Keratinocyte (primary cell): ENCODE measurements around the gene FXN. TPM values are rescaled to one million over a fixed set of nuclear protein-coding genes. Genes with fewer than 3 reads are reported as not detected.

Experiments used
- DNase-seq: peaks from one replicate; pipeline ENCODE4 v3.0.0-alpha.2; 2011; ENCODE audit warnings: low read depth, missing footprints, low spot score
- FAIRE-seq: peaks from 2 replicates; lab custom pipeline; 2011; peaks lifted over from hg19 to GRCh38; lab: Jason Lieb, UNC
- H2AFZ ChIP-seq: 2 replicates; pipeline ENCODE4 v1.6.0; 2012; ENCODE audit warnings: low read length, control low read depth, inconsistent platforms; ENCODE audit not compliant: control insufficient read depth
- H3K27ac ChIP-seq: 2 replicates; pipeline ENCODE4 v1.5.1; 2011; ENCODE audit warnings: low read length; ENCODE audit not compliant: control insufficient read depth, insufficient read depth
- H3K27me3 ChIP-seq: 3 replicates; pipeline ENCODE4 v1.6.0; 2011; ENCODE audit warnings: low read length; ENCODE audit not compliant: control insufficient read depth, insufficient read depth; ENCODE audit errors: extremely low read depth
- H3K36me3 ChIP-seq, 2 experiments: 2 replicates in 1 of 2; 3 replicates in 1 of 2; pipeline ENCODE4 v1.5.1; 2011; ENCODE audit warnings: low read length in 2 of 2, mild to moderate bottlenecking in 1 of 2; ENCODE audit not compliant: control insufficient read depth in 2 of 2, insufficient read depth in 2 of 2; ENCODE audit errors: extremely low read depth in 1 of 2
- H3K4me1 ChIP-seq: 3 replicates; pipeline ENCODE4 v1.5.1; 2011; ENCODE audit warnings: low read length; ENCODE audit not compliant: control insufficient read depth, insufficient read depth; ENCODE audit errors: extremely low read depth
- H3K4me2 ChIP-seq: 3 replicates; pipeline ENCODE4 v1.6.0; 2011; ENCODE audit warnings: low read depth, low read length; ENCODE audit not compliant: control insufficient read depth, insufficient read depth; ENCODE audit errors: extremely low read depth
- H3K4me3 ChIP-seq, 3 experiments: fragments of 200-600 bp in 1 of 3; sonication (generic) in 1 of 3; 2 replicates in 2 of 3; 3 replicates in 1 of 3; pipeline ENCODE4 v1.5.1; 2011 to 2016; ENCODE audit warnings: low read length in 3 of 3, mild to moderate bottlenecking in 3 of 3, control low read depth in 2 of 3, inconsistent platforms in 1 of 3, low read depth in 1 of 3, mixed read lengths in 1 of 3, mixed run types in 1 of 3, moderate library complexity in 1 of 3; ENCODE audit not compliant: control insufficient read depth in 2 of 3, insufficient read depth in 2 of 3; ENCODE audit errors: extremely low read depth in 1 of 3
- H3K79me2 ChIP-seq: 2 replicates; pipeline ENCODE4 v1.6.0; 2012; ENCODE audit warnings: low read length; ENCODE audit not compliant: control insufficient read depth, insufficient read depth
- H3K9ac ChIP-seq: 3 replicates; pipeline ENCODE4 v1.6.0; 2011; ENCODE audit warnings: low read length; ENCODE audit not compliant: control insufficient read depth, insufficient read depth; ENCODE audit errors: extremely low read depth
- H3K9me1 ChIP-seq: 3 replicates; pipeline ENCODE4 v1.6.0; 2011; ENCODE audit warnings: low read length; ENCODE audit not compliant: control insufficient read depth, insufficient read depth; ENCODE audit errors: extremely low read depth
- H3K9me3 ChIP-seq: 2 replicates; pipeline ENCODE4 v1.5.1; 2012; ENCODE audit warnings: low read depth, low read length; ENCODE audit not compliant: control insufficient read depth
- H4K20me1 ChIP-seq: 3 replicates; pipeline ENCODE4 v1.6.0; 2011; ENCODE audit warnings: low read length; ENCODE audit not compliant: control insufficient read depth, insufficient read depth; ENCODE audit errors: extremely low read depth
- CTCF ChIP-seq, 3 experiments: IDR thresholded peaks in 1 of 3; conservative IDR thresholded peaks in 1 of 3; optimal IDR thresholded peaks in 1 of 3; 2 replicates in 2 of 3; 3 replicates in 1 of 3; pipeline versions ENCODE3 to v1.5.1; 2011; ENCODE audit warnings: low read length in 3 of 3, mild to moderate bottlenecking in 3 of 3, moderate library complexity in 2 of 3, control low read depth in 1 of 3, inconsistent platforms in 1 of 3; ENCODE audit not compliant: insufficient read depth in 2 of 3; ENCODE audit errors: extremely low read depth in 1 of 3
- EZH2 ChIP-seq: IDR thresholded peaks from one replicate; pipeline ENCODE4 v1.6.1; 2012; ENCODE audit warnings: inconsistent platforms, mild to moderate bottlenecking, low read length, moderate library complexity
- dilution Hi-C: fragments of 300-500 bp; cut with MboI; formaldehyde crosslinking; loops from one replicate; pipeline ENCODE4 v1.7.0; 2020; ENCODE audit warnings: low sequenced_read_pairs; ENCODE audit not compliant: extremely low pct_ligation_motif_present
- polyA plus RNA-seq, 5 experiments: library from polyadenylated mRNA; depleted of rRNA in 3 of 5; stranded (reverse) in 3 of 5; stranded (forward) in 1 of 5; unstranded in 1 of 5; fragments of >200 nt; gene quantifications; 1 replicate in 1 of 5; 2 replicates in 3 of 5; 3 replicates in 1 of 5; pipeline versions ENCODE4 v1.2.1 to v1.2.3, GENCODE V29; 2011 to 2012; ENCODE audit warnings: missing spikeins in 2 of 5, low read depth in 1 of 5, low replicate concordance in 1 of 5

FXN gene
- polyA plus RNA-seq, 1 donor (not counting 4 experiments of a cell fraction or from before 2014, with no cell fraction given): 24.3 TPM

- dilution Hi-C loops: no loop called here
- Histone ChIP-seq H3K27me3 (no peaks in the 10 kb centered on the region), H3K4me1 (peaks cover 6% of the 10 kb centered on the region), H3K27ac (peak overlapping the region; percentile 76), H3K9ac (peak overlapping the region; percentile 88), H2AFZ (peak overlapping the region; percentile 88), H3K79me2 (peaks cover 38% of the 10 kb centered on the region), H3K9me1 (no peaks in the 10 kb centered on the region), H4K20me1 (no peaks in the 10 kb centered on the region), H3K4me2 (peak overlapping the region; percentile 84), H3K36me3 (no peaks in the 10 kb centered on the region), H3K4me3 (peak overlapping the region; percentile 64 to 88 (median 83)), H3K9me3 (no peaks in the 10 kb centered on the region)
- peak; percentile 23 for FAIRE-seq
- no peak for DNase-seq
- TF ChIP-seq EZH2 (no peak), CTCF (optimal IDR thresholded peaks at IDR 0.05 in 1 of 3, IDR thresholded peaks at IDR 0.05 in 1 of 3, conservative IDR thresholded peaks at IDR 0.05 in 1 of 3; ENCODE audit: extremely low read depth in 1 of 3, insufficient read depth in 2 of 3, low read length in 3 of 3) (no peak)
Measured at GRCh38 chr9:69036309-69036708, 757 bp downstream of the FXN start.

GRCh38 chr9:69036799-69037198 lies 1.2 kb downstream of the FXN start:
- dilution Hi-C loops: no loop called here
- H4K20me1 ChIP-seq: no peaks in the 10 kb centered on the region
- H3K79me2 ChIP-seq: peaks cover 42% of the 10 kb centered on the region
- DNase-seq: no peak
- H3K9me3 ChIP-seq: no peaks in the 10 kb centered on the region
- H3K9me1 ChIP-seq: no peaks in the 10 kb centered on the region
- peaks cover 6% of the 10 kb centered on the region for H3K4me1 ChIP-seq
- H3K4me3 ChIP-seq: peak overlapping the region; percentile 64 to 88 (median 83)
- no peak for FAIRE-seq
- H3K9ac ChIP-seq: peak overlapping the region; percentile 88
- peak overlapping the region; percentile 84 for H3K4me2 ChIP-seq
- H3K27ac ChIP-seq: peak overlapping the region; percentile 76
- peak overlapping the region; percentile 88 for H2AFZ ChIP-seq
- no peaks in the 10 kb centered on the region for H3K27me3 ChIP-seq
- TF ChIP-seq EZH2: no peak
- no peak for TF ChIP-seq CTCF (optimal IDR thresholded peaks at IDR 0.05 in 1 of 3, IDR thresholded peaks at IDR 0.05 in 1 of 3, conservative IDR thresholded peaks at IDR 0.05 in 1 of 3; ENCODE audit: extremely low read depth in 1 of 3, insufficient read depth in 2 of 3, low read length in 3 of 3)
- no peaks in the 10 kb centered on the region for H3K36me3 ChIP-seq
